Measurements from ENCODE around the gene MAB21L2.

Gene MAB21L2

GRCh38 chr4:150577796-150578195, 4.2 kb upstream of the MAB21L2 start:
- no peak for DNase-seq (ENCODE audit: low read depth)

GRCh38 chr4:150578745-150579501, 3.0 kb upstream of the MAB21L2 start:
- DNase-seq (ENCODE audit: low read depth) = no peak

GRCh38 chr4:150579551-150580234, 2.3 kb upstream of the MAB21L2 start:
- no peak for DNase-seq (ENCODE audit: low read depth)

- DNase-seq (ENCODE audit: low read depth) = no peak
Observed at GRCh38 chr4:150580306-150580705, 1.6 kb upstream of the MAB21L2 start.

DNA sequence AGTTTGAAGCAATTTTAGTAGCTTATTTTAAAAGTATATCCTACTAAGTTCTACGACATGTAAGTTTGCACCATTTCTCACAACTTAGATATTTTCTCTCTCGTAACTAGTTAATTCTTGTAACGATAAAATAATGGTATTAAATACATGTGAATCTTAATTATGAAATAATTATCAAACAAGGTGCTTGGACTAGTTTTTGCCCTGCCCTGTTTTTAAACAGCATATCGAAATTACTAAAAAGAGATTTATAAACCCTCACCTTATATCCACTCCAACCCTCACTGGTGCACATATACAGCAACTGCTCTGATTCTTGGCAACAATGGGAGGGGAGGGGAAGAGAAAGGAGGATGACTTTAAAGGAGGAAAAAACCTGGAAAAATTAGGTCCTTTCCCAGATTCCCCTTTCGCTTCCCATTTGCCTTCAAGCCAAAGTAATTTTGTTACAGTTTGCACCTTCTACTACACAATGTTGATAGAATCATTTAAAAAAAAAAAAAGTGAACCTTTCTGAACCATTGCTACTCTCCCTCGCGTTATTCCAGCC, 820 bp upstream of the MAB21L2 start:
- no peak for DNase-seq (ENCODE audit: low read depth)

- no peak for DNase-seq (ENCODE audit: low read depth)
Observed at GRCh38 chr4:150581641-150582051, 305 bp upstream of the MAB21L2 start.

DNA sequence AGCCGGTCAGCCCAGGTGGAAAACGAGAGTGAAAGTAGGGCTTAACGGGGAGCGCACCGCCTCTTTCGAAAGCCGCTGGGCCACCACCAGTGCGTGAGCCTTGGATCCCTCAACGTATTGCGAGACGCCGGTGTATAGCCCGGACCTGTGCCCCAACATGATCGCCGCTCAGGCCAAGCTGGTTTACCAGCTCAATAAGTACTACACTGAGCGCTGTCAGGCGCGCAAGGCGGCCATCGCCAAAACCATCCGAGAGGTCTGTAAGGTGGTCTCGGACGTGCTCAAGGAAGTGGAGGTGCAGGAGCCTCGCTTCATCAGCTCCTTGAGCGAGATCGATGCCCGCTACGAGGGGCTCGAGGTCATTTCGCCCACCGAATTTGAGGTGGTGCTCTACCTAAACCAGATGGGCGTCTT, 929 bp downstream of the MAB21L2 start:
- no peak for DNase-seq (ENCODE audit: low read depth)

DNA sequence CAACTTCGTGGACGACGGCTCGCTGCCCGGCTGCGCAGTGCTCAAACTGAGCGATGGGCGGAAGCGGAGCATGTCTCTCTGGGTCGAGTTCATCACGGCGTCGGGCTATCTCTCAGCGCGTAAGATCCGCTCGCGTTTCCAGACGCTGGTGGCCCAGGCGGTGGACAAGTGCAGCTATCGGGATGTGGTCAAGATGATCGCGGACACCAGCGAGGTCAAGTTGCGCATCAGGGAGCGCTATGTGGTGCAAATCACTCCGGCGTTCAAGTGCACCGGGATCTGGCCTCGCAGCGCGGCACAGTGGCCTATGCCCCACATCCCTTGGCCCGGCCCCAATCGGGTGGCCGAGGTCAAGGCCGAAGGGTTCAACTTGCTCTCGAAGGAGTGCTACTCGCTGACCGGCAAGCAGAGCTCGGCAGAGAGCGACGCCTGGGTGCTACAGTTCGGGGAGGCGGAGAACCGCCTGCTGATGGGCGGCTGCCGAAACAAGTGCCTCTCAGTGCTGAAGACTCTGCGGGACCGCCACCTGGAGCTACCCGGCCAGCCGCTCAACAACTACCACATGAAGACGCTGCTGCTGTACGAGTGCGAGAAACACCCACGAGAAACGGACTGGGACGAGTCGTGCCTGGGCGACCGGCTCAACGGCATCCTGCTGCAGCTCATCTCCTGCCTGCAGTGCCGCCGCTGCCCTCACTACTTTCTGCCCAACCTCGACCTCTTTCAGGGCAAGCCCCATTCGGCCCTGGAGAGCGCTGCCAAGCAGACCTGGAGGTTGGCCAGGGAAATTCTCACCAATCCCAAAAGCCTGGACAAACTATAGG, 1.5 kb downstream of the MAB21L2 start:
- DNase-seq (ENCODE audit: low read depth) = no peak

DNA sequence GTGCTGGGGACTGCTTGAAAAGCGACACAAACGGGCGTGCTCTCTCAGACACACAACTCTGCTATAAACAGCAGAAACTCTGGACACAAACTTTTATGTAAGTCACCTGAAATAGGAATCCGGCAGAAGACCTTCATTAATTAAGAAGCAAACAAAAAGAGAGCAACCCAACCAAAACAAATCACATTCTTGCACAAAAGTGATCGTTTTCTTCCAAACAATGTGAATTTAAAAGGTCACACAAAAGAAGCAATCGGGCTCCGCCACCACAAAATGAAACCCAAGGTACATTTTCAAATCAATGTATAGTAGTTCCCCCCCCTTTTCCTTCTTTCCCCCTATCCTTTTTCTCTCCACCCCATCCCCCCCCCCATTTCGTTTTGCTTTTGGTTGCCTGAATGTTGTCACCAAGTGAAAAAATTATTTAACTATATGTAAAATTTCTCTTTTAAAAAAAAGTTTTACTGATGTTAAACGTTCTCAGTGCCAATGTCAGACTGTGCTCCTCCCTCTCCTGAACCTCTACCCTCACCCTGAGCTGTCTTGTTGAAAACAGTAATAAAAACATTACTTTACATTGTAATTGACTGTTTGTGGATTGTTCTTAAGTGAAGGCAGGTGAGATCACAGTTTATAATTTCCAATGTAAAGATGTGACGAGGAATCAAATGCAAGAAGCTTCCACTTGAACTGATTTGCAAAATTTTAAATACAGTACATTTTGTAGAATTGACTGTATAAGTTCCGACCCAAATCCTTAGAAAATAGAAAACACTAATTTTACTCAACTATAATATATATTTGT, 2.4 kb downstream of the MAB21L2 start:
- no peak for DNase-seq (ENCODE audit: low read depth)

DNA sequence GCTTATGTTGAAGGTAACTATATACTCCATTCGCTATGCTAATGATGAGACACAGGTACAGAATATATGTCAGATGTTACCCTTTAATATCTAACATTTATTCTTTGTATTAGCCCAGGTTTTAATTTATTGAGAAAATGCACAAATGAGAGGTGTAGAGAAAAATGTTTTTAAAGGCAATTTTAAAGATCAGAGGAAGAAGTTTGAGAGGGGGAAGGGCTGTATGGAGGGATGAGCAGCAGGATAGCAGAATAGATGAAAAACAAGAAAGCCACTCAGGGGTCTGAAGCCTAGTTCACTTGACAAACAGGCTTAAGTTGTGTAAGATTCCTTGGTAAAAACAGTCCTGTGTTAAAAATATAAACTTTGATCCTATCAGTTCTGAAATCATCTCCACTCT, 3.7 kb downstream of the MAB21L2 start:
- no peak for DNase-seq (ENCODE audit: low read depth)

- no peak for DNase-seq (ENCODE audit: low read depth)
Observed at GRCh38 chr4:150586162-150586810, 4.3 kb downstream of the MAB21L2 start.

GRCh38 chr4:150588316-150588715, 6.4 kb downstream of the MAB21L2 start:
- no peak for DNase-seq (ENCODE audit: low read depth)

DNA sequence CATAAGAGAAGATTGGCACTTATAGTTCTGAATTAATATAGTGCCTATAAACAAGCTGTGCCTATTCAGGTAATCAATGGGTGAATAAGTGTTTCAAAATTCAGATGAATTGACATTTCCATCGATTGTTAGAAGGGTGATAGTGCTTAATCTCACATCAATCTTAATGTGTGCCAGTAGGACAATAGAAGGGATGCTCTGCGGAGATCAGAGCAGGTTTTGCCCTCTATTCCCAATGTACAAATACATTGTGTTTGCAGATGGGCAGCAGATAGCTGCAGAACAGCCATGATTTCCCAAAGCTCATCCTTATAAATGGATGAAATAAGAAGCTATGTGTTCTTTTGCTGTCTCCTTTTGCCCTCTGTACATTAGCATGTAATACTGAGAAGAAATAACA, 7.2 kb downstream of the MAB21L2 start:
- DNase-seq (ENCODE audit: low read depth) = no peak

- DNase-seq (ENCODE audit: low read depth) = no peak
Observed at GRCh38 chr4:150590631-150591030, 8.7 kb downstream of the MAB21L2 start.

DNA sequence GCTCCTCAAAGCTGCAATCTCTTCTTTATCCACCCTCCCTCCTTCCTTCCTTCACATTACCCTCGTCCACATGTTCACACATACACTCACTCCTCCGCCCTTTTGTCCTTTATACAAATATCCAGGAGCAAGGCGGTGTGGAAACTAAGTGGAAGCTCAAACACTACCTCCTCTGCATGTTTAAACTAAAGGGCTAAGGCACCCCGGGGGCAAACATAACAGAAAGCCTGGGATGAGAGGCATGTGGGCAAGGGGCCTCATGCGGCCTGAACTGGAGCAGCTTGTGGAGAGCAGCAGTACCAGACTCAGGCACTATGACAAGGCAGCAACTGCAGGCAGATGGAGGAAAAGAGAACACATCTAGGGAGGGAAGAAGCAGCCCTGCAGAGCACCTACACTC, 9.5 kb downstream of the MAB21L2 start:
- no peak for DNase-seq (ENCODE audit: low read depth)

DNA sequence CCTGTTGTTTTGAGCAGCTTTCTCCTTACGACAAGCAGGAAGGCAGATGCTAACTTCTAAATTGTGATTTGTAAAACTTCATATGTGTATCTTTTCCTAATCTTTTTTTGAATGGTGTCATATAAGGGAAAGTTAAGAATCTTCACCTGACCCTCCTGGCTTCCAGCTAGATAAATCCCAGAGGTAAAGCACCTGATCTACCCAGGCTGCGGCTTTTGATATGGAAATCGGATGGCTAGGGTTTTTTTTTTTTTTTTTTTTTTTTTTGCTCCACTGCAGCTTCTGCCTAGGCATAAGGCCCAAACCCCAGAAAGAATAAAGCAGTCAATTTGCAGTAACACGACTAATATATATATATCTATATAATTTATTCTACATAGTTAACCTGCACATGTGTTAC, 10.0 kb downstream of the MAB21L2 start:
- DNase-seq (ENCODE audit: low read depth) = no peak

- no peak for DNase-seq (ENCODE audit: low read depth)
Observed at GRCh38 chr4:150593996-150594395, 12.0 kb downstream of the MAB21L2 start.

GRCh38 chr4:150598909-150599308, 17.0 kb downstream of the MAB21L2 start:
- DNase-seq (ENCODE audit: low read depth) = no peak

- no peak for DNase-seq (ENCODE audit: low read depth)
Observed at GRCh38 chr4:150599547-150599946, 17.6 kb downstream of the MAB21L2 start.

GRCh38 chr4:150600812-150601445, 19.0 kb downstream of the MAB21L2 start:
- no peak for DNase-seq (ENCODE audit: low read depth)

- no peak for DNase-seq (ENCODE audit: low read depth)
Observed at GRCh38 chr4:150609131-150609530, 27.2 kb downstream of the MAB21L2 start.
